PC-3 (cell line): ENCODE results near the gene CHURC1.

Experiments
- CTCF ChIP-seq: fragments of 300-600 bp; sonication (generic); conservative IDR thresholded peaks from 2 replicates; pipeline ENCODE4 v1.5.1; 2017; ENCODE audit warnings: antibody characterized with exemption, low read depth, mild to moderate bottlenecking, low read length
- EZH2 ChIP-seq: fragments of 300-600 bp; sonication (generic); IDR thresholded peaks from one replicate; pipeline ENCODE4 v1.6.1; 2017; ENCODE audit warnings: antibody characterized with exemption, mild to moderate bottlenecking, low read length; ENCODE audit not compliant: unreplicated experiment
- EZH2phosphoT487 ChIP-seq: fragments of 300-600 bp; sonication (generic); IDR thresholded peaks from 2 replicates; pipeline ENCODE4 v1.6.1; 2018; ENCODE audit warnings: mild to moderate bottlenecking, antibody characterized with exemption, low read length, borderline replicate concordance

GRCh38 chr14:64865109-64865508 lies 49.1 kb upstream of the CHURC1 start:
- no peak for TF ChIP-seq CTCF
- TF ChIP-seq EZH2phosphoT487 = no peak
- no peak for TF ChIP-seq EZH2
